HepG2 (cell line): ENCODE measurements around the gene EBF3.

ENCODE experiments used
- CCDC6 ChIP-seq: sonication (generic); formaldehyde crosslinking; IDR thresholded peaks from 2 replicates; pipeline ENCODE4 v1.8.1; 2022; ENCODE audit warnings: mild to moderate bottlenecking, missing genetic modification reagents, moderate library complexity
- POLR2AphosphoS2 ChIP-seq: IDR thresholded peaks from 2 replicates; pipeline ENCODE4 v1.6.1; 2011; ENCODE audit warnings: low read depth, low read length, improper control_type of control experiment
- REPIN1 ChIP-seq: sonication (generic); formaldehyde crosslinking; IDR thresholded peaks from 2 replicates; pipeline ENCODE4 v1.8.0; 2022; ENCODE audit warnings: missing genetic modification reagents, low read depth, mild to moderate bottlenecking, borderline replicate concordance
- THAP9 ChIP-seq: sonication (generic); formaldehyde crosslinking; IDR thresholded peaks from 2 replicates; pipeline ENCODE4; 2020; ENCODE audit warnings: missing genetic modification reagents, mild to moderate bottlenecking, borderline replicate concordance
- ZFX ChIP-seq: sonication (generic); formaldehyde crosslinking; IDR thresholded peaks from 2 replicates; pipeline ENCODE4 v1.4.0; 2020; ENCODE audit warnings: mild to moderate bottlenecking, low read depth, missing genetic modification reagents, moderate library complexity
- ZNF629 ChIP-seq: sonication (generic); formaldehyde crosslinking; conservative IDR thresholded peaks from 2 replicates; pipeline ENCODE4 v1.5.0; 2020; ENCODE audit warnings: missing genetic modification reagents
- ZNF660 ChIP-seq: sonication (generic); formaldehyde crosslinking; IDR thresholded peaks from 2 replicates; pipeline ENCODE4 v1.5.1; 2020; ENCODE audit warnings: mild to moderate bottlenecking, low read depth, missing genetic modification reagents, borderline replicate concordance

- no peak for TF ChIP-seq THAP9 (CRISPR knock-in tag)
- no peak for TF ChIP-seq ZFX (CRISPR knock-in tag)
- TF ChIP-seq REPIN1 (CRISPR knock-in tag) = no peak
- TF ChIP-seq ZNF629 = no peak
- TF ChIP-seq ZNF660 (CRISPR knock-in tag) = no peak
- TF ChIP-seq CCDC6 (CRISPR knock-in tag) = no peak
- TF ChIP-seq POLR2AphosphoS2 = no peak
Measured at GRCh38 chr10:129970465-129971364, 6.6 kb upstream of the EBF3 start.
